Measurements from ENCODE around the gene SMARCD2.

The SMARCD2 gene

DNA sequence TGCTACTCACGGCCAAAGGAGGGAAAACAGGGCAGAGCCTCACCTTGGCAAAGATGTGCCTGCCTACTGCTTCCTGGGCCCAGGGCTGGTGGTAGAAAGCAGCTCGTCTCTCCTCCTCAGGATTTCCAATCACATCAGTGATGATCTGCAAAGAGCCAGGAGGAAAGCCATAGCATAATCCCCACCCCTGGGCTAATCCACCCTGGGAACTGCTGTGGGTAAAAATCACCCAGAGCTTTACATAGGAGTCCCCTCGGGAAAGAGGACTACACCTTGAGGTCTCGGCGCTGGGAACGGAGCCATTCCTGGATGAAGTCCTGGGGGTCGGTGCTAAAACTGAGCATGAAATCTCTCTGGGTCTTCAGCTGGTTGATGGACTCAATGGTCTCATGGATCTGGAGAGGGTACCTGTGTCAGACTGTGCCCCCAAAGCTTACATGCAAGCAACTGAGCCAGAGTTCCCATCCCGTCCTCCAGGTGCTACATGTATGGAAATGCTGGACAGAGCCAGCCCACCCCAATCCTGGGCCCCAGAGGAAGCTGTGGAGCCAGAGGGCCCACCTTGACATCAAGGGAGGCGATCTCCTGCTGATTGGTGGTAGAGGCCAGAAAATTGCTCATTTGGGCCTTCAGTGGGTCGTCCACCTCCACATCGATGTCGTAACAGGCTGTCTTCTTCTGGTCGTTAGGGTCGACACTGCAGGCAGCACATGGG is 9.3 kb downstream of the SMARCD2 start:
- in situ Hi-C loops (cut with MboI; ENCODE audit: low sequenced_read_pairs): no loop called here

DNA sequence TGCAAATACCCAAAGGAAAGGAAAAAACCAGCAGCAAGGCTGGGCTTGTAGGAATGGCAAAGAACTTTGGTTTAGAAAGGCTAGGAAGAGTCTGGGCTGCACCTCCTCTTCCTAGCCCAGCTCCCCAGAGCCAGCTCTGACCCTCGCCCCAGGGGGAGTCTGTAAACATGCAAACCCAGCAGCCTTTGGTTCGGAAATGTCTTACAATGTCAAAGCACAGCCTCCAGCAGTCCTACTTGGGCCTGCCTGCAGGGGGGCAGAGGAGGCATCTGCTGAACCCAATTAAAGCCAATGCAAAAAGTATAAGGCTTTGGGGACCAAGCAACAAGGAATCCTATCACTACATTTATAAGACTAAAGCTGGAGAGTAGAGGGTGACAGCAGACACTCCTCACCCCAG is 10.0 kb downstream of the SMARCD2 start:
- in situ Hi-C loops (cut with MboI; ENCODE audit: low sequenced_read_pairs): no loop called here

DNA sequence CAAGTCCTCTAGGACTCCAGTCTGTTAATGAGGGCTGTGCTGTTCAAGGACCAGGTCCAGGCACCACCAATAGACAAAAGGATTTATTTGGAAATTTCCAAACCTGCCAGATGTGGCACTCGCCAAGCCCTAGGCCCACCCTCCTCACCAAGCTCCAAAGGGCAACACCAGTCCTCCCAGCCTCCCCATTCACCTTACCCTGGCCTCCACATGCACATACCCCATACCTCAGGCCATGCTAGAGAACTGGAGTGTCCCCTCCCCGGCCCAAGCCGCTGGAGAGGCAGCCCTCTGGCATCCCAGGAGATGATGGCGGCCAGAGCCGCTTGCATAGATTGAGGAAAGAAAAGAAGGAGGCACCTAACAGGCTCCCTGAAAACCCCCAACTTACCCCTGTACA is 10.5 kb downstream of the SMARCD2 start:
- in situ Hi-C loops (cut with MboI; ENCODE audit: low sequenced_read_pairs): no loop called here

DNA sequence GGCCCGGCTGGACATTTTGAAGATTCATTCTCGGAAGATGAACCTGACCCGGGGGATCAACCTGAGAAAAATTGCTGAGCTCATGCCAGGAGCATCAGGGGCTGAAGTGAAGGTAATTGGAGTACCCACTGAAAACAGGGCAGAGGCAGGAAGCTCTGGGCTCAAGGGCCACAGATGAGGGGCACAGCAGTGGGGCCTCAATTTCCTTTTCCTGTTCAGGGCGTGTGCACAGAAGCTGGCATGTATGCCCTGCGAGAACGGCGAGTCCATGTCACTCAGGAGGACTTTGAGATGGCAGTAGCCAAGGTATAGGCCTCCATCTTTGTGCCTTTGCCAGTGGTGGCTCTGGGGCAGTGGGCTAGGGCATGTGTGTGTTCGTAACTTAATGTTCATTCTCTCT is 11.0 kb downstream of the SMARCD2 start:
- in situ Hi-C loops (cut with MboI; ENCODE audit: low sequenced_read_pairs): no loop called here

DNA sequence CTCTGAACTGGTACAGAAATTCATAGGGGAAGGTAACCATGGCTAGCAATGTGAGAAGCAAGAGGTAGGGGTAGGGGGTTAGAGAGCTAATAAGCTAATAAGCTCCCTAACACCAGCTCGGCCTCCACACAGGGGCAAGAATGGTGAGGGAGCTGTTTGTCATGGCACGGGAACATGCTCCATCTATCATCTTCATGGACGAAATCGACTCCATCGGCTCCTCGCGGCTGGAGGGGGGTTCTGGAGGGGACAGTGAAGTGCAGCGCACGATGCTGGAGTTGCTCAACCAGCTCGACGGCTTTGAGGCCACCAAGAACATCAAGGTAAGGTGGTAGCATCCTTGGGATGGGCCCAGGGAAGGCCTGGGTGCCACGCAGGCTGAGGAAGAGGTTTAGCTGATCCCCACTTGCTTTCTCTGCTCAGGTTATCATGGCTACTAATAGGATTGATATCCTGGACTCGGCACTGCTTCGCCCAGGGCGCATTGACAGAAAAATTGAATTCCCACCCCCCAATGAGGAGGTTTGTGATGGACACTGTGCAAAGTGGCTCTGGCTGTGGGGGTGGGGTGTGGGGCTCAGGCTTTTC is 11.5 kb downstream of the SMARCD2 start:
- in situ Hi-C loops (cut with MboI; ENCODE audit: low sequenced_read_pairs): no loop called here

DNA sequence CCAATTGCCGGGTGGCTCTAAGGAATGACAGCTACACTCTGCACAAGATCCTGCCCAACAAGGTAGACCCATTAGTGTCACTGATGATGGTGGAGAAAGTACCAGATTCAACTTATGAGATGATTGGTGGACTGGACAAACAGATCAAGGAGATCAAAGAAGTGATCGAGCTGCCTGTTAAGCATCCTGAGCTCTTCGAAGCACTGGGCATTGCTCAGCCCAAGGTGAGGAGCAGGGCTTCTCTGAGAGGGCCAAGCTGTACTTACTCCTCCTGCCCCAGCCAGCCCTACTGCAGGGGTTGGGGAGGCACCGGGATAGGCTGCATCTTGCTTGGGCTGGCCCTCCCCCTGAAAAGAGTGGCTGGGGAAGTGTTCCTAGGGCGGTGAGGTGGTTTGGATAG is 12.2 kb downstream of the SMARCD2 start:
- in situ Hi-C loops (cut with MboI; ENCODE audit: low sequenced_read_pairs): no loop called here

DNA sequence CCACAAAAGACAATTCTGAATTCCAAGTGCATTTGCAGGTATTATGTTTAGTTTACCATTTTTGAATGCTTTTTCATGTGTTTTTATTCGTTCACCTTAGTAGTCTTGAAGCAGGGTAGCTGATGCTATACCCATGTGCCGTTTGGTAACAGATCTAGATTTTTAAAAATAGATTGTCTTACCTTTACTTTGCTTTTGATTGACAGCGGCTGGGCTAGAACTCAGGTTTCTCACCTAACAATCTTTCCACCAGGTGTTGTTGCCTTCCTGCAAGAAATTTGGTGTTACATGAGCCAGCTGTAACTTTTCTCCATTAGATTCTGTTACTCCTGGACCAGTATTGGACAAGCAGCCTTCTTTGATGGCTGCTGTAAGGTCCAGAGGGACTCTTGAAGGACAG is 13.5 kb downstream of the SMARCD2 start:
- in situ Hi-C loops (cut with MboI; ENCODE audit: low sequenced_read_pairs): no loop called here

DNA sequence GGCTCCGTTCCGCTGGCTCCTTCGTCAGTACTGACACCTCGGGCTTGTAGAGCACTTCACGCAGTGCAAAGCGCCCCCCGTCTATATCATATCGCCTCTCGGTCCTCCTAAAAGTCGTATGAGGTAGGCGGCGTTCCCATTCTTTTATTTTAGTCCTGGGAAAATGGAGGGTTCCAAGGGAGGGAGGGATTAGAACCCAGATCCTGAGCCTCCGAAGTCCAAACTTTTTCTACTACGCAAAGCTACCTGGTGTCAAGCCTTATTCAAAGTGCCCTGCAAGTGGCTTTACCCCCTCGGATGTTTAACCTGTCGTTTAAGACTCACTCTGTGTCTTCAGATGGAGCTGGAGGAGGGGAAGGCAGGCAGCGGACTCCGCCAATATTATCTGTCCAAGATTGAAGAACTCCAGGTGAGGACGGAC is 14.7 kb downstream of the SMARCD2 start:
- in situ Hi-C loops (cut with MboI; ENCODE audit: low sequenced_read_pairs): no loop called here

DNA sequence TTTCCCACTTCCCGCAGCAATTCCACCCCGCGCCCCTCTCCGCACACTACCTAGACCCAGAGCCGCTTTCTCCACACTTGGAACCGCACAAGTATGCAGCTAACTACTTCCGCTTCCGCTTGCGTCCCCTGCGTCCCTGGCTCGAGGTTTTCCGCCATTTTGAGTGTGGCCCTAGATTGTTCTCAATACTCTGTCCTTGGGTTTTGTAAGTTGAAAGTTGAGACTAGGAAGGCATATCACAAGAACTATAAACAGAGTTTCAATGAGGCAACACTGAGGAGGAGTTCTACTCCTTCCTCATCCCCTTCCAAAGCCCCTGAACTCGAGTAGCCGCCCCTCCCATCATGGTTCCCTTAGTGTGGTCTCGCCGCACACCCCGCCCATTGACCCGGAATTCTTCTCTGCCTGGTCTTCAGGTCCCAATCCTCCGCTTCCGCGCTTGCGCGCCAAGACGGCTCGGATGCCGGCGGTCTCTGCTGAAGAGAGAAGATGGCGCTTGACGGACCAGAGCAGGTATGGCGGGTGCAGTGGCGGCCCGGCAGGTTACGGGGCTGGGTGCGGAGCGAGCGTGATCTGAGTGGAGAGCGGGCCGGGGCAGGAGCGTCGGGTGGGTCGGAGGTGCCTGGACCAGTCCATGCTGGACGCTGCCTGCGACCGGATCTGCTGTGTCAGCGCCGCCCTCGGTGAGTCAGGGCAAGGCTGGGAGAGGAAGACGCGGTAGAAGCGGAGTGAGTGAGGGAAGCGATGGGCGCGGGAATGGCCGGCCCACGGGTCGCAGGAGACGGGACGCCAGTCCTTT is 15.3 kb downstream of the SMARCD2 start, which contains the start of the genes FTSJ3 and PSMC5:
Gene FTSJ3 (minus strand): TSS at position 662 of the 799 bp plus-strand sequence. CDS start 761 bp downstream, outside the sequence.
Gene PSMC5 (plus strand): TSS at position 430 of the 799 bp plus-strand sequence. CDS start 60 bp downstream, at position 490.
- in situ Hi-C loops (cut with MboI; ENCODE audit: low sequenced_read_pairs): no loop called here

DNA sequence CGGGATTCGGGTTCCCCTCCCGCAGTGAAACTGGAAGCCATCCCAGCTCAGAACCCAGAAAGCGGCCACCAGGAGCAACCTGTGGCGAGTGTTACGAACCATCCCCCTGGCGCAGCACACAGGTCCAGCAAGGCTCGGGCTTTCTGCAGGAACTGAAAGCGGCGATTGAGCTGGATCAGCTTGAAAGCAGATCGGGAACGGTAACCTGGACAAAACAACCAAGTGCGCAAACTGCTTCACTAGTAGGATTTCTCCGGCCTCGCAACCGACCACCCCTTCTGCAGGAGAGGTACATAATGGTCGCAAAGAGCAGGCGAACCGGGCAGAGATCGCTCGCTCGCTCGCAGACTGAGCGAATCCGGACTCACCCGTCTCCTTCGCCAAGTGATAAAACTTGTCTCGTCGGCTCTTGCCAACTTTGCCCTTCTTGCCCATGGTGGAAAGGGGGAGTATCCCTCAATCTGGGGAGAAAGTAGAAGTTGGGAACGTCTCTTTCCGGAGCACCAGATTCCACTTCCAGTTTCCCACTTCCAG is 15.9 kb downstream of the SMARCD2 start:
- in situ Hi-C loops (cut with MboI; ENCODE audit: low sequenced_read_pairs): no loop called here

DNA sequence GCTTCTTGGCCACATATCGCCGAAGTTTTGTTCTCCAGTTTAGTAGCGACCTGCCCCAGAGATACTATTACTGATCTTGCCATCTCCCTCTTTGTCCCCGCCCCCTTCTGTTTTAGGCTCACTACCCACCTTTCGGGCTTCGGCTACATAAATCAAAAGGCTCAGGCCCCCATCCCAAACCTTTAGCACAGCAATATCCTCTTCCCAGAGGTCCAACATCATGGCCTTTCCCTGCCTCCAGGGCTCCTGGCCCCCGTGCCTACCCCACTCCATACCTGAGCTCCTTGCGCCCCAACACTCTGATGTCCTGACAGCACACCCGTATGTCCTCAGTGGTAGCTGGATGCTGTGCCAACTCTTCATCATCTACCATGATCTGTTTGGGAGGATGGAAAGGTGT is 18.1 kb downstream of the SMARCD2 start:
- in situ Hi-C loops (cut with MboI; ENCODE audit: low sequenced_read_pairs): no loop called here

DNA sequence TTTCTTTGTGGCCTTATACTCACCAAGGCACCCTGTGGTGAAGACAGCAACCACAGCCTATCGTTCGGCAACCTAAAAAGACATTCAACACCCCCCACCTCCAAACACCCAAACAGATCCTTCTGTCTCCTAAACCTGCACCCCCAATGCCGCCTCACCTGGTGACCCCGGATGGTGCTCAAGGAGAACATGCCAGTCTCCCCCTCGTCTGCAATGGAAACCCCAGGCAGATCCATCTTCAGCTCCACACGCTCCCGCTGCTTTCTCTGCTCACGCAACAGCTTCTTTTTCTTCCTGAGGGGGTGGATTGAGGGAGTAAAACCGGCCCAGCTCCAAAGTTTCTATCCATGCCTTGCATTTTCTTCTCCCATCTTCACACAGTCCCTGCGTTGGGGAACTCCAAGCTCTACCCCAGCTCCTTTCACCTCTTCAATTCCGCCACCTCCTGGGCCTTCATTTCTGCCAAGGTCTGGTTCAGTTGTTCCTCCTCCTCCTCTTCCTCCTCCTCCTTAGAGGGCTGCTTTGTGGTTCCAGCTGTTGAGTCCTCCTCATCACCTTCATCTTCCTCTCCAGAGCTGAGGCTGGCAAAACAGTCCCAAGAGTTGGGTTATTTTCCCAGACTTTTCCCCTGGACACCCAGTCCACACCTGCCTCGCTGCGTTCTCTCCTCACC is 18.7 kb downstream of the SMARCD2 start:
- in situ Hi-C loops (cut with MboI; ENCODE audit: low sequenced_read_pairs): no loop called here

DNA sequence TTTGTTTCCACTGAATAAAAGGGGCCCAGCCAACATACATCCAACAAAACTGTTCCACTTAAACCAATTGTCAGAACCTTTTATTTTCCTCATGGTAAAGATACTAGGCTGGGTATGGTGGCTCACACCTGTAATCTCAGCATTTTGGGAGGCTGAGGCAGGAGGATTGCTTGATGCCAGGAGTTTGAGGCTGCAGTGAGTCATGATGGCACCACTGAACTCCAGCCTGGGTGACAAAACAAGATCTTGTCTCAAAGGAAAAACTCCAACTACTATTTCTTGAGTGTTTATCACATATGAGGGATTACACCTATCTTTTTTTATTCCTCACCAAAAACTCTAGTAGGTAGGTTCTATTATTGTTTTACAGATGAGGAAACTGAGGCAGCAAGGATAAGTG is 19.9 kb downstream of the SMARCD2 start:
- in situ Hi-C loops (cut with MboI; ENCODE audit: low sequenced_read_pairs): no loop called here

DNA sequence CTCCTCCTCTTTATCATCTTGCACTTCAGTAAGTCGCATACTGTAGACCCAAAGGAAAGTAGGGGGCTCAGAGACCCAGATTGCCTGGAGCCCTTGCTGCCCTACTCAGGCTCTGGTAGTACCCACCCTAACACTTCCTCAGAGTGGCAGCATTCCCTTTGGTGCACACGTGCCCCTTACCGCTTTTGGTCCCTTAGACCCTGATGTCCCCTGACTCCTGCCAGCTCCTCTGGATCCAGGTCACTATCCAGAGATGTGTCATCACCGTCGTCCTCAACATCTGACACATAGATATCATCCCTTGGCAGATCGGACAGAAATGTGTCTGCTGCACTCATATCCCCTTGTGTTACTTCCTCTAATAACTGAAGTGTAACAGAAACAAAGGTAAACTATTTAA is 20.7 kb downstream of the SMARCD2 start:
- in situ Hi-C loops (cut with MboI; ENCODE audit: low sequenced_read_pairs): no loop called here

DNA sequence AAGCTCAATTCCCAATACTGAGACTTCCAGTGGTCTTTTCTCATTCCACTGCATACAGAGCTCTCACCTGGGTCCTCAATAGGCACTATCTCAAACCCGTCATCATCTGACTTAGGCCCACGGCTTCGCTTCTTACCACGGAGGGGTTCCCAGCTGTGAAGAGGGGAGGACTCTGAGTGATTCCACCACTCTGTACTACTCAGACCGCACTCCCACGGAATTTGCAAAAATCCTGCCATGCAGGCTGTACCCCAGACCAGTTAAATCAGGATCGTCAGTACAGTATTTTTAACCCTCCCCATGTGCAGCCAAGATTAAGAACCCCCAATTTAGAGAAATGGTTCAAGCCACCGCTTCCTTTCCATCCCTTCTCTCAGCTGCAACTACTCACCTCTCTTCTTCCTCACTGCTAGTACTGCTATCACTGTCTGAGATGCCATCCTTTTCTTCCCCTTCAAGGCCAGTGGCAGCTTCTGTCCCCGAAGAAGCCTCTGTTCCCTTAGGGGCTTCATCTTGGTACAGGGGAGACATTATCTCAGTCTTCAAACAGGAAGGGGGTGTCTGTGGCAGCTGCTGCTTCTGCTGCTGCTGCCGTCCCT is 21.4 kb downstream of the SMARCD2 start:
- in situ Hi-C loops (cut with MboI; ENCODE audit: low sequenced_read_pairs): no loop called here

DNA sequence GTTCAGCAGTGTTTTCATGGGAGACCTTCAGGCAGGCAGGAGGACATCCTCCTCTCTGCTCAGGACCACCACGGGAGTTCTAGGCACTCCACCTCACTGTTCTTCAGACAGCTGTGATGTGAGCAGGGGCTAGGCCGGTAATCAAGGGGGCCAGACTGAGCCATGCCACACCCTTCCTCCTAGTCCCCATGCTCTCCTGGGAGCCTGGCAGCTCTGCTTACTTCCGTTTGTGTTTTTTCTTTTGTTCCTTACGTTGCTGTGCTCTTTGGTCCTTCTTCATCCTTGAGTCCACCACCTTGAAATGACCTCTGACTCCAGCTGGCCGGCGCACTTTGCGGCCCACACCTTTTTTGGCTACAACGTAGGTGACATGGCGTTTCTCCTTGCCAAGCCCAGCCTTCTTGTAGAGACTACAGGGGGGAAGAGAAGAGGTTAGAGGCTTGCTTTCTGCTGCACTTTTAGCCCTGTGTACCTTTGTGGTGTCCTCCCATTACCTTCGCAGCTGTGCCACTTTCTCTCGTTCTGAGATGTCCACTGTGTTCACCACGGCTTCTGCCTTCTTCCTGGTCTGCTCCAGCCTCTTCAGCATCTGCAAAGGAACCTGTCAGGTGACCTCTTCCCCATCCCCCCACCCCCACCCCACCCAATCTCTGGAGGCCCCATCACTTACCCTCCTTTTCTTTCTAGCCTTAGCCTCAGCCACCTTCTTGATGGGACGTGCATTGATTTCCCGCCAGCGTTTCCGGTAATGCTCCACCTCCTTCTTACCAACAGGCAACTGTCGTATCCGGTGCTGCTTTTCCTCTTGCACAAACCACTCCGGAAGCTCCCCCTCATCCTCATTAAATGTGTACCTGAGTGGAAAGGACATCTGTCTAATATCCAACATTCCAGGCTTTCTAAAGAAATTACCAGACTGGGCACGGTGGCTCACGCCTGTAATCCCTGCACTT is 22.6 kb downstream of the SMARCD2 start:
- in situ Hi-C loops (cut with MboI; ENCODE audit: low sequenced_read_pairs): no loop called here

DNA sequence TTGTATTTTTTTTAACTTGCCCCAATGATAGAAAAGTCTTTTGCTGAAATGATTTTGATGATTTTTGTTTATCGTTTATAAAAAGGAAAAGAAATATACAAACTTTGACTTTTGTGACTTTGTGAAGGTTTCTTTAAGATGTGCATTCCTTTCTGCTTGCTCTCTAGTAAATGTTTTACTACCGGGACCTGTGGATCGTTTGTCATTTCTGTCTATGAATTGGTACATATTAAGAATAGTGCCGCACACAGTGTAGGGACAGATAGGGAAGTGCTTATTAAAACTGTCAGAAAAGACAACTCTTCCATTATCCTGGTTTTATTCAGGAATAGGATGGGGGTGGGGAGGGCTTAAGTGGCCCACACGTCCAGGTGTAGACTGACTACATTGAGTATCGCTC is 23.4 kb downstream of the SMARCD2 start:
- in situ Hi-C loops (cut with MboI; ENCODE audit: low sequenced_read_pairs): no loop called here

DNA sequence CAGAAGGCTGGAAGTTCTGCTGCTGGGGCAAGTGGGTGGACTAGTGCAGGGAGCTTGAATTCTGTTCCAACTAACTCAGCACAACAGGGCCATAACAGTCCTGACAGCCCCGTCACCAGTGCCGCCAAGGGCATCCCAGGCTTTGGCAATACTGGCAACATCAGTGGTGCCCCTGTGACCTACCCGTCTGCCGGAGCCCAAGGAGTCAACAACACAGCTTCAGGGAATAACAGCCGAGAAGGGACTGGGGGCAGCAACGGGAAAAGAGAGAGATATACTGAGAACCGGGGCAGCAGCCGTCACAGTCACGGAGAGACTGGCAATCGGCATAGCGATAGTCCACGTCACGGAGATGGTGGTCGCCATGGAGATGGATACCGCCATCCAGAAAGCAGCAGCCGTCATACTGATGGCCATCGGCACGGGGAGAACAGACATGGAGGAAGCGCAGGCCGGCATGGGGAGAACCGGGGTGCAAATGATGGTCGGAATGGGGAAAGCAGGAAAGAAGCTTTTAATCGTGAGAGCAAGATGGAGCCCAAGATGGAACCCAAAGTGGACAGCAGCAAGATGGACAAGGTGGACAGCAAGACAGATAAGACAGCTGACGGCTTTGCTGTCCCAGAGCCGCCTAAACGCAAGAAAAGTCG is 24.6 kb downstream of the SMARCD2 start:
- in situ Hi-C loops (cut with MboI; ENCODE audit: low sequenced_read_pairs): no loop called here

DNA sequence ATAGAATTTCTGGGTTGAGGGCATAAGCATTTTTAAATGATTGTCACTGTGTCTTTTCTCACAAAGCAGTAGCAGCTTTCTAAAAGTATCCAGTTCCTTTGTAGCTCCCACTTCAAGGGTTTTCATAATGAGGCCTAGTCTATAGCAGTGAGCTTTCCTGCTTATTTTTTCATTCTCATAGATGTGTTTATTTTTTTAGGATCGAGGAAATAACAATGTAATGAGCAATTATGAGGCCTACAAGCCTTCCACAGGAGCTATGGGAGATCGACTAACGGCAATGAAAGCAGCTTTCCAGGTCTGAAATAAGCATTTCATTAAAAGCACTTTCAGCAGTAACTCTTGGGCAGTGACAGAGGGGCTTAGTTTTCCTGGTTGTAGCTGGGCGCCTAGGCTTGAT is 25.8 kb downstream of the SMARCD2 start:
- in situ Hi-C loops (cut with MboI; ENCODE audit: low sequenced_read_pairs): no loop called here

Data from HL-60/S4 treated with phorbol 12-myristate 13-acetate at 8.2 ng/mL for 4 days and 3 days (cell line).